WTC11 (cell line): ENCODE results near the gene BICC1. TPM values are rescaled to one million over a fixed set of nuclear protein-coding genes. Genes with fewer than 3 reads are reported as not detected.

Source experiments
- ATAC-seq: fragments of 200-7000 bp; cut with Tn5 transposase; 2 replicates; pipeline ENCODE4 v1.10.0; 2021; ENCODE audit warnings: mild to moderate bottlenecking, moderate library complexity
- CTCF ChIA-PET: fragments of 300-600 bp; sonication (Branson Sonifier 250); formaldehyde crosslinking; loops from one replicate; lab custom pipeline; 2021; ENCODE audit warnings: antibody characterized with exemption; lab: Charles Lee
- POLR2A ChIA-PET: fragments of 350-600 bp; sonication (Branson Sonifier 250); formaldehyde crosslinking; loops from one replicate; lab custom pipeline; 2021; ENCODE audit warnings: antibody characterized with exemption; lab: Charles Lee
- DNase-seq: peaks from one replicate; pipeline ENCODE4 v3.0.0; 2021; ENCODE audit warnings: low spot score
- H3K27ac Mint-ChIP-seq: 2 replicates; pipeline ENCODE4 v1.8.0; 2021; ENCODE audit warnings: mixed read lengths
- H3K27me3 Mint-ChIP-seq: 2 replicates; pipeline ENCODE4 v1.8.0; 2021; ENCODE audit warnings: low read depth, mild to moderate bottlenecking, moderate library complexity, mixed read lengths
- H3K36me3 Mint-ChIP-seq: 2 replicates; pipeline ENCODE4 v1.8.0; 2021; ENCODE audit warnings: mixed read lengths
- H3K4me1 Mint-ChIP-seq: 2 replicates; pipeline ENCODE4 v1.8.0; 2022; ENCODE audit warnings: mixed read lengths
- H3K4me3 Mint-ChIP-seq: 2 replicates; pipeline ENCODE4 v1.8.0; 2021; ENCODE audit warnings: mild to moderate bottlenecking, moderate library complexity, mixed read lengths
- H3K9me3 Mint-ChIP-seq: 2 replicates; pipeline ENCODE4 v1.8.0; 2021; ENCODE audit warnings: mixed read lengths
- AR ChIP-seq: fragments of 250-450 bp; sonication (Bioruptor Pico); IDR thresholded peaks from 2 replicates; pipeline ENCODE4 v1.9.0; 2021; ENCODE audit warnings: mild to moderate bottlenecking
- ATF2 ChIP-seq: sonication (generic); formaldehyde crosslinking; IDR thresholded peaks from 2 replicates; pipeline ENCODE4 v1.8.1; 2022; ENCODE audit warnings: low read depth, missing genetic modification reagents, borderline replicate concordance
- CBFB ChIP-seq: sonication (generic); formaldehyde crosslinking; IDR thresholded peaks from 2 replicates; pipeline ENCODE4 v1.8.1; 2022; ENCODE audit warnings: mild to moderate bottlenecking, low read depth, missing genetic modification reagents
- CREB1 ChIP-seq: sonication (generic); formaldehyde crosslinking; IDR thresholded peaks from 2 replicates; pipeline ENCODE4 v1.8.0; 2023; ENCODE audit warnings: mild to moderate bottlenecking, missing genetic modification reagents
- CTCF ChIP-seq: fragments of 200-600 bp; IDR thresholded peaks from 2 replicates; pipeline ENCODE4 v1.8.0; 2022; ENCODE audit warnings: antibody characterized with exemption
- E2F4 ChIP-seq: sonication (generic); formaldehyde crosslinking; IDR thresholded peaks from 2 replicates; pipeline ENCODE4 v1.8.1; 2022; ENCODE audit warnings: low read depth, mild to moderate bottlenecking, moderate library complexity, missing genetic modification reagents, borderline replicate concordance
- FOXP1 ChIP-seq: sonication (generic); formaldehyde crosslinking; IDR thresholded peaks from 2 replicates; pipeline ENCODE4 v1.8.0; 2022; ENCODE audit warnings: missing genetic modification reagents, mild to moderate bottlenecking, moderate library complexity, borderline replicate concordance
- GTF2I ChIP-seq: fragments of 250-450 bp; sonication (Bioruptor Pico); conservative IDR thresholded peaks from 2 replicates; pipeline ENCODE4 v1.4.0; 2021; ENCODE audit warnings: mild to moderate bottlenecking
- IRF1 ChIP-seq: sonication (generic); formaldehyde crosslinking; IDR thresholded peaks from 2 replicates; pipeline ENCODE4 v1.8.0; 2023; ENCODE audit warnings: missing genetic modification reagents
- JUN ChIP-seq: sonication (generic); formaldehyde crosslinking; IDR thresholded peaks from 2 replicates; pipeline ENCODE4 v1.8.0; 2023; ENCODE audit warnings: mild to moderate bottlenecking, missing genetic modification reagents
- MXD4 ChIP-seq: fragments of 250-450 bp; sonication (Bioruptor Pico); IDR thresholded peaks from 2 replicates; pipeline ENCODE4 v1.8.0; 2021; ENCODE audit warnings: mild to moderate bottlenecking, moderate library complexity, borderline replicate concordance
- MYBL2 ChIP-seq: sonication (generic); formaldehyde crosslinking; IDR thresholded peaks from 2 replicates; pipeline ENCODE4 v1.8.1; 2023; ENCODE audit warnings: mild to moderate bottlenecking, moderate library complexity, missing genetic modification reagents
- NR1H2 ChIP-seq: sonication (generic); formaldehyde crosslinking; IDR thresholded peaks from 2 replicates; pipeline ENCODE4 v1.9.0; 2021; ENCODE audit warnings: mild to moderate bottlenecking, moderate library complexity, missing genetic modification reagents
- OVOL2 ChIP-seq: fragments of 250-450 bp; sonication (Bioruptor Pico); IDR thresholded peaks from 2 replicates; pipeline ENCODE4 v1.9.0; 2021; ENCODE audit warnings: mild to moderate bottlenecking, borderline replicate concordance
- PRDM15 ChIP-seq: sonication (generic); formaldehyde crosslinking; IDR thresholded peaks from 2 replicates; pipeline ENCODE4 v1.8.0; 2022; ENCODE audit warnings: missing genetic modification reagents
- RORB ChIP-seq: fragments of 250-450 bp; sonication (Bioruptor Pico); IDR thresholded peaks from 2 replicates; pipeline ENCODE4 v1.9.0; 2021; ENCODE audit warnings: mild to moderate bottlenecking
- TCF7 ChIP-seq: sonication (generic); formaldehyde crosslinking; IDR thresholded peaks from 2 replicates; pipeline ENCODE4 v1.8.0; 2022; ENCODE audit warnings: mild to moderate bottlenecking, low read depth, missing genetic modification reagents, moderate library complexity
- TEAD1 ChIP-seq: sonication (generic); formaldehyde crosslinking; IDR thresholded peaks from 2 replicates; pipeline ENCODE4 v1.8.0; 2022; ENCODE audit warnings: mild to moderate bottlenecking, missing genetic modification reagents
- TP53 ChIP-seq: sonication (generic); formaldehyde crosslinking; IDR thresholded peaks from 2 replicates; pipeline ENCODE4 v1.8.1; 2023; ENCODE audit warnings: mild to moderate bottlenecking, missing genetic modification reagents
- ZNF138 ChIP-seq: sonication (generic); formaldehyde crosslinking; conservative IDR thresholded peaks from 2 replicates; pipeline ENCODE4 v1.8.1; 2022; ENCODE audit warnings: mild to moderate bottlenecking, moderate library complexity, missing genetic modification reagents
- ZNF317 ChIP-seq: sonication (generic); formaldehyde crosslinking; IDR thresholded peaks from 2 replicates; pipeline ENCODE4 v1.8.1; 2023; ENCODE audit warnings: low read depth, mild to moderate bottlenecking, moderate library complexity, missing genetic modification reagents, borderline replicate concordance
- total RNA-seq: library from RNA; stranded (reverse); gene quantifications from 3 replicates; pipeline ENCODE4 v1.2.3, GENCODE V29; 2021

BICC1 gene
- total RNA-seq, 1 experiment from 2014 or later, result 0.61 TPM

- POLR2A ChIA-PET, result no interaction called here
- Mint-ChIP-seq H3K4me1 (peaks cover 7% of the 10 kb centered on the region; the same call in 1 of the 2 replicates), H3K27me3 (no peaks in the 10 kb centered on the region)
- TF ChIP-seq RORB (CRISPR knock-in tag) (no peak), ZNF317 (CRISPR knock-in tag) (no peak), TCF7 (CRISPR knock-in tag) (no peak), NR1H2 (CRISPR knock-in tag) (no peak), AR (CRISPR knock-in tag) (no peak), E2F4 (CRISPR knock-in tag) (no peak), JUN (no peak), TP53 (CRISPR knock-in tag) (no peak), IRF1 (CRISPR knock-in tag) (no peak), ZNF138 (CRISPR knock-in tag) (no peak), MXD4 (CRISPR knock-in tag) (no peak), TEAD1 (no peak)
- TF ChIP-seq, all 79 proteins: peak for 0
- H3K27ac Mint-ChIP-seq, result no peak overlapping the region
- CTCF ChIA-PET, result no interaction called here
- no peak overlapping the region for H3K4me3 Mint-ChIP-seq
- ATAC-seq (no peak; the same call in 1 of the 2 replicates), DNase-seq (no peak)
- no peaks in the 10 kb centered on the region for H3K36me3 Mint-ChIP-seq
- H3K9me3 Mint-ChIP-seq, result no peaks in the 10 kb centered on the region
Measured at GRCh38 chr10:58817201-58817846, 304.7 kb downstream of the BICC1 start.

GRCh38 chr10:58818900-58819299, 306.2 kb downstream of the BICC1 start:
- H3K4me1 Mint-ChIP-seq, result peaks cover 4% of the 10 kb centered on the region; the same call in 1 of the 2 replicates
- H3K36me3 Mint-ChIP-seq, result no peaks in the 10 kb centered on the region
- no peak overlapping the region for H3K4me3 Mint-ChIP-seq
- H3K27ac Mint-ChIP-seq, result no peak overlapping the region
- ChIA-PET CTCF (no interaction called here), POLR2A (no interaction called here)
- TF ChIP-seq FOXP1 (CRISPR knock-in tag), result no peak
- no peak for TF ChIP-seq MYBL2 (CRISPR knock-in tag)
- TF ChIP-seq CBFB (CRISPR knock-in tag), result no peak
- no peak for TF ChIP-seq ATF2 (CRISPR knock-in tag)
- TF ChIP-seq GTF2I (CRISPR knock-in tag), result no peak
- no peak for ATAC-seq
- no peaks in the 10 kb centered on the region for H3K27me3 Mint-ChIP-seq
- H3K9me3 Mint-ChIP-seq, result no peaks in the 10 kb centered on the region
- no peak for DNase-seq

GRCh38 chr10:58820386-58820785, 307.7 kb downstream of the BICC1 start:
- DNase-seq (no peak), ATAC-seq (no peak)
- ChIA-PET CTCF (no interaction called here), POLR2A (no interaction called here)
- H3K4me3 Mint-ChIP-seq, result no peak overlapping the region
- peaks cover 4% of the 10 kb centered on the region; the same call in 1 of the 2 replicates for H3K4me1 Mint-ChIP-seq
- H3K27ac Mint-ChIP-seq, result no peak overlapping the region
- no peaks in the 10 kb centered on the region for H3K27me3 Mint-ChIP-seq
- no peaks in the 10 kb centered on the region for H3K36me3 Mint-ChIP-seq
- H3K9me3 Mint-ChIP-seq, result no peaks in the 10 kb centered on the region
- TF ChIP-seq CTCF (no peak), CREB1 (no peak), NR1H2 (CRISPR knock-in tag) (no peak), PRDM15 (CRISPR knock-in tag) (no peak), FOXP1 (CRISPR knock-in tag) (no peak), OVOL2 (no peak)
